Neural cell (in vitro differentiated cells): ENCODE measurements around the gene L3MBTL2. TPM values are rescaled to one million over a fixed set of nuclear protein-coding genes. Genes with fewer than 3 reads are reported as not detected.

Source experiments
- H2AFZ ChIP-seq: fragments of 200-600, 300-800 bp; sonication (generic), shearing (Covaris generic); 2 replicates; pipeline ENCODE4 v1.6.0; 2014; ENCODE audit warnings: low read depth, mild to moderate bottlenecking, antibody characterized with exemption, low read length, moderate library complexity
- H3F3A ChIP-seq: fragments of 200-600 bp; shearing (Covaris generic); 2 replicates; pipeline ENCODE4 v1.6.1; 2016; ENCODE audit warnings: mild to moderate bottlenecking, moderate library complexity, mixed read lengths, antibody characterized with exemption, low read length; ENCODE audit not compliant: insufficient read depth, poor library complexity, severe bottlenecking
- H3K27ac ChIP-seq: fragments of 200-600, 300-800 bp; sonication (generic), shearing (Covaris generic); 2 replicates; pipeline ENCODE4 v1.5.1; 2014; ENCODE audit warnings: mild to moderate bottlenecking, low read length, moderate library complexity
- H3K27me3 ChIP-seq: fragments of 300-800, 200-600 bp; sonication (generic), shearing (Covaris generic); 2 replicates; pipeline ENCODE4 v1.6.0; 2014; ENCODE audit warnings: mild to moderate bottlenecking, low read depth, low read length, moderate library complexity; ENCODE audit not compliant: insufficient read depth
- H3K36me3 ChIP-seq: fragments of 300-800, 200-600 bp; sonication (generic), shearing (Covaris generic); 2 replicates; pipeline ENCODE4 v1.5.1; 2014; ENCODE audit warnings: mild to moderate bottlenecking, antibody characterized with exemption, low read length, moderate library complexity; ENCODE audit not compliant: insufficient read depth
- H3K4me2 ChIP-seq: fragments of 300-800, 200-600 bp; sonication (generic), shearing (Covaris generic); 2 replicates; pipeline ENCODE4 v1.6.0; 2014; ENCODE audit warnings: mild to moderate bottlenecking, low read length
- H3K4me3 ChIP-seq: fragments of 300-800, 200-600 bp; sonication (generic), shearing (Covaris generic); 2 replicates; pipeline ENCODE4 v1.5.1; 2014; ENCODE audit warnings: mild to moderate bottlenecking, low read length, moderate library complexity
- H3K79me2 ChIP-seq: fragments of 200-600 bp; shearing (Covaris generic); replicated peaks from 2 replicates; pipeline ENCODE4 v1.6.0; 2014; ENCODE audit warnings: mild to moderate bottlenecking, low read length, moderate library complexity; ENCODE audit not compliant: insufficient read depth
- H3K9ac ChIP-seq: fragments of 300-800, 200-600 bp; sonication (generic), shearing (Covaris generic); 2 replicates; pipeline ENCODE4 v1.6.1; 2016; ENCODE audit warnings: mild to moderate bottlenecking, low read length, mixed read lengths
- H3K9me2 ChIP-seq: fragments of 200-600 bp; shearing (Covaris generic); 2 replicates; pipeline ENCODE4 v1.6.1; 2016; ENCODE audit warnings: mild to moderate bottlenecking, low read length, mixed read lengths; ENCODE audit not compliant: insufficient read depth
- H3K9me3 ChIP-seq: fragments of 200-600, 300-800 bp; sonication (generic), shearing (Covaris generic); 2 replicates; pipeline ENCODE4 v1.6.1; 2016; ENCODE audit warnings: mild to moderate bottlenecking, mixed run types, low read length, moderate library complexity, mixed read lengths
- H4K20me1 ChIP-seq: fragments of 200-600 bp; shearing (Covaris generic); 2 replicates; pipeline ENCODE4 v1.6.1; 2016; ENCODE audit warnings: mild to moderate bottlenecking, mixed run types; ENCODE audit not compliant: insufficient read depth
- CTCF ChIP-seq: fragments of 450-650 bp; IDR thresholded peaks from 2 replicates; pipeline ENCODE4 v1.5.1; 2014; ENCODE audit warnings: antibody characterized with exemption, mild to moderate bottlenecking, moderate library complexity; ENCODE audit not compliant: poor library complexity, severe bottlenecking
- EP300 ChIP-seq: fragments of 450-650 bp; conservative IDR thresholded peaks from 2 replicates; pipeline ENCODE4 v1.6.1; 2014; ENCODE audit warnings: antibody characterized with exemption, mild to moderate bottlenecking, moderate library complexity; ENCODE audit not compliant: poor library complexity, severe bottlenecking
- EZH2 ChIP-seq: fragments of 200-600, 300-800 bp; shearing (Covaris generic), sonication (generic); IDR thresholded peaks from 2 replicates; pipeline ENCODE4 v1.6.1; 2014; ENCODE audit warnings: antibody characterized with exemption, low read length, borderline replicate concordance, mild to moderate bottlenecking; ENCODE audit not compliant: insufficient read depth, poor library complexity, severe bottlenecking
- MXI1 ChIP-seq: fragments of 450-650 bp; conservative IDR thresholded peaks from 2 replicates; pipeline ENCODE4 v1.6.1; 2014; ENCODE audit warnings: antibody characterized with exemption, mild to moderate bottlenecking; ENCODE audit not compliant: poor library complexity, severe bottlenecking
- POLR2AphosphoS5 ChIP-seq: IDR thresholded peaks from 2 replicates; pipeline ENCODE4 v1.6.1; 2012
- RAD21 ChIP-seq: fragments of 450-650 bp; conservative IDR thresholded peaks from 2 replicates; pipeline ENCODE4 v1.6.1; 2014; ENCODE audit warnings: antibody characterized with exemption, mild to moderate bottlenecking, moderate library complexity
- REST ChIP-seq: IDR thresholded peaks from 2 replicates; pipeline ENCODE4 v1.6.1; 2012; ENCODE audit warnings: borderline replicate concordance
- SMC3 ChIP-seq: fragments of 450-650 bp; conservative IDR thresholded peaks from 2 replicates; pipeline ENCODE4 v1.6.1; 2014; ENCODE audit warnings: antibody characterized with exemption, mild to moderate bottlenecking, moderate library complexity; ENCODE audit not compliant: poor library complexity
- TAF1 ChIP-seq: IDR thresholded peaks from 2 replicates; pipeline ENCODE4 v1.6.1; 2012; ENCODE audit warnings: low read depth
- polyA plus RNA-seq: library from polyadenylated mRNA; depleted of rRNA; stranded (reverse); fragments of >200 nt; gene quantifications from 2 replicates; pipeline ENCODE4 v1.2.3, GENCODE V29; 2014

Gene L3MBTL2
- polyA plus RNA-seq, 1 donor from 2014 or later, result 32.5 TPM

GRCh38 chr22:41197038-41197972 is 7.8 kb upstream of the L3MBTL2 start:
- Histone ChIP-seq H3K27me3 (peaks cover 8% of the 10 kb centered on the region), H3K79me2 (no peaks in the 10 kb centered on the region), H3K4me3 (peak overlapping the region; percentile 95), H3K27ac (no peak overlapping the region), H3K9me2 (no peaks in the 10 kb centered on the region), H3K36me3 (no peaks in the 10 kb centered on the region), H2AFZ (peak overlapping the region; percentile 45), H3K9ac (peak overlapping the region; percentile 60), H3K4me2 (peak overlapping the region; percentile 99), H3F3A (no peaks in the 10 kb centered on the region), H3K9me3 (no peaks in the 10 kb centered on the region), H4K20me1 (no peaks in the 10 kb centered on the region)
- no peak for TF ChIP-seq EP300
- no peak for TF ChIP-seq TAF1
- peak; percentile 56 for TF ChIP-seq MXI1
- TF ChIP-seq SMC3, result peak; percentile 17
- peak; percentile 27 for TF ChIP-seq RAD21
- no peak for TF ChIP-seq REST
- TF ChIP-seq EZH2, result no peak
- TF ChIP-seq CTCF, result peak; percentile 52
- TF ChIP-seq POLR2AphosphoS5, result no peak

- TF ChIP-seq RAD21 (no peak), CTCF (no peak), REST (no peak), POLR2AphosphoS5 (no peak), TAF1 (no peak), MXI1 (no peak), EP300 (no peak)
- H3K36me3 ChIP-seq, result no peaks in the 10 kb centered on the region
- no peak overlapping the region for H2AFZ ChIP-seq
- H3K9me3 ChIP-seq, result no peaks in the 10 kb centered on the region
- peak overlapping the region; percentile 99 for H3K4me2 ChIP-seq
- H3K9ac ChIP-seq, result no peak overlapping the region
- H3K79me2 ChIP-seq, result no peaks in the 10 kb centered on the region
- peak overlapping the region; percentile 95 for H3K4me3 ChIP-seq
- no peaks in the 10 kb centered on the region for H3K9me2 ChIP-seq
- no peaks in the 10 kb centered on the region for H4K20me1 ChIP-seq
- H3K27ac ChIP-seq, result no peak overlapping the region
- no peaks in the 10 kb centered on the region for H3F3A ChIP-seq
- peaks cover 8% of the 10 kb centered on the region for H3K27me3 ChIP-seq
Measured at GRCh38 chr22:41198027-41198580, 7.0 kb upstream of the L3MBTL2 start.
